SK-N-SH (cell line): ENCODE data around the gene MC1R. TPM values are rescaled to one million over a fixed set of nuclear protein-coding genes. Genes with fewer than 3 reads are reported as not detected.

Source experiments
- CTCF ChIA-PET: fragments of 300-600, 350-600 bp; formaldehyde crosslinking; extraction: SDS; loops from one replicate; lab custom pipeline; 2021; lab: Yijun Ruan, JAX
- POLR2A ChIA-PET: fragments of 350-600 bp; sonication (Branson Sonifier 250); formaldehyde crosslinking; extraction: SDS; loops from one replicate; lab custom pipeline; 2020; ENCODE audit warnings: antibody characterized with exemption, inconsistent platforms; lab: Yijun Ruan, JAX
- DNase-seq: peaks from one replicate; pipeline ENCODE4 v3.0.0; 2012
- H2AFZ ChIP-seq: fragments of 200-600 bp; sonication (generic); 2 replicates; pipeline ENCODE4 v1.8.1; 2016; ENCODE audit warnings: antibody characterized with exemption, mild to moderate bottlenecking, low read depth
- H3F3A ChIP-seq: fragments of 200-600 bp; sonication (generic); replicated peaks from 2 replicates; pipeline ENCODE3; 2016; ENCODE audit warnings: antibody characterized with exemption, mild to moderate bottlenecking; ENCODE audit not compliant: insufficient read depth
- H3K27ac ChIP-seq, 2 experiments: fragments of 200-500 bp in 1 of 2; fragments of 200-600 bp in 1 of 2; sonication (Bioruptor generic) in 1 of 2; sonication (generic), shearing (Covaris generic) in 1 of 2; 2 replicates each; pipeline versions ENCODE4 v1.5.1 to v1.6.1; 2014 to 2016; ENCODE audit warnings: low read depth in 2 of 2, inconsistent platforms in 1 of 2, low read length in 1 of 2, mild to moderate bottlenecking in 1 of 2, mixed read lengths in 1 of 2
- H3K27me3 ChIP-seq: fragments of 200-600 bp; sonication (generic), shearing (Covaris generic); 2 replicates; pipeline ENCODE4 v1.6.1; 2016; ENCODE audit warnings: mixed run types; ENCODE audit not compliant: insufficient read depth
- H3K36me3 ChIP-seq, 2 experiments: fragments of 200-500 bp in 1 of 2; fragments of 200-600 bp in 1 of 2; sonication (Bioruptor generic) in 1 of 2; sonication (generic) in 1 of 2; replicated peaks in 1 of 2; 2 replicates each; pipeline versions ENCODE3 to v1.5.1; 2014 to 2016; ENCODE audit warnings: low read length in 1 of 2, mild to moderate bottlenecking in 1 of 2; ENCODE audit not compliant: insufficient read depth in 2 of 2, control insufficient read depth in 1 of 2
- H3K4me1 ChIP-seq, 2 experiments: fragments of 200-500 bp in 1 of 2; fragments of 200-600 bp in 1 of 2; sonication (Bioruptor generic) in 1 of 2; sonication (generic), shearing (Covaris generic) in 1 of 2; 2 replicates each; pipeline versions ENCODE4 v1.5.1 to v1.6.1; 2014 to 2016; ENCODE audit warnings: low read depth in 1 of 2, low read length in 1 of 2, mixed run types in 1 of 2; ENCODE audit not compliant: insufficient read depth in 2 of 2, control insufficient read depth in 1 of 2
- H3K4me2 ChIP-seq: fragments of 200-600 bp; sonication (generic), shearing (Covaris generic); 2 replicates; pipeline ENCODE4 v1.6.1; 2017; ENCODE audit warnings: mixed run types
- H3K4me3 ChIP-seq, 2 experiments: fragments of 200-500 bp in 1 of 2; fragments of 200-600 bp in 1 of 2; sonication (Bioruptor generic) in 1 of 2; sonication (generic), shearing (Covaris generic) in 1 of 2; 2 replicates each; pipeline versions ENCODE4 v1.5.1 to v1.8.1; 2014 to 2016; ENCODE audit warnings: low read depth in 2 of 2, inconsistent platforms in 1 of 2, low read length in 1 of 2, mild to moderate bottlenecking in 1 of 2, mixed read lengths in 1 of 2, moderate library complexity in 1 of 2
- H3K79me2 ChIP-seq: fragments of 200-600 bp; sonication (generic); 2 replicates; pipeline ENCODE4 v1.8.1; 2017; ENCODE audit warnings: mild to moderate bottlenecking; ENCODE audit not compliant: insufficient read depth
- H3K9ac ChIP-seq: fragments of 200-600 bp; sonication (generic); 2 replicates; pipeline ENCODE4 v1.6.1; 2017; ENCODE audit warnings: mixed run types
- H3K9me2 ChIP-seq: fragments of 200-600 bp; sonication (generic); 2 replicates; pipeline ENCODE4 v1.6.1; 2017; ENCODE audit warnings: mixed run types
- H3K9me3 ChIP-seq: fragments of 200-600 bp; sonication (generic); 2 replicates; pipeline ENCODE4 v1.6.1; 2017; ENCODE audit warnings: mixed run types, mild to moderate bottlenecking, moderate library complexity
- H4K20me1 ChIP-seq: fragments of 200-600 bp; sonication (generic); 2 replicates; pipeline ENCODE4 v1.6.1; 2017; ENCODE audit warnings: mild to moderate bottlenecking, mixed run types; ENCODE audit not compliant: insufficient read depth
- CTCF ChIP-seq: fragments of 200-600 bp; sonication (generic); IDR thresholded peaks from 2 replicates; pipeline ENCODE4 v1.6.1; 2017; ENCODE audit warnings: antibody characterized with exemption, mild to moderate bottlenecking, moderate library complexity
- EZH2phosphoT487 ChIP-seq: fragments of 200-600 bp; sonication (generic); IDR thresholded peaks from 2 replicates; pipeline ENCODE4 v1.6.1; 2017; ENCODE audit warnings: low read depth, mixed run types, mild to moderate bottlenecking, antibody characterized with exemption, moderate library complexity, borderline replicate concordance
- FOXM1 ChIP-seq: IDR thresholded peaks from 2 replicates; pipeline ENCODE4 v1.4.0; 2012; ENCODE audit warnings: low read depth, mild to moderate bottlenecking
- GABPA ChIP-seq: IDR thresholded peaks from 2 replicates; pipeline ENCODE4 v1.4.0; 2012; ENCODE audit warnings: low read depth, mild to moderate bottlenecking
- MXI1 ChIP-seq: IDR thresholded peaks from 2 replicates; pipeline ENCODE4 v1.6.1; 2012; ENCODE audit warnings: mild to moderate bottlenecking, low read depth, low read length, improper control_type of control experiment
- PBX3 ChIP-seq: IDR thresholded peaks from 2 replicates; pipeline ENCODE4; 2012
- POLR2AphosphoS5 ChIP-seq: IDR thresholded peaks from 2 replicates; pipeline ENCODE4 v1.6.1; 2012; ENCODE audit warnings: low read depth, low read length
- RXRA ChIP-seq: IDR thresholded peaks from 2 replicates; pipeline ENCODE4 v1.4.0; 2012; ENCODE audit warnings: low read depth, mild to moderate bottlenecking, borderline replicate concordance
- SIN3A ChIP-seq: IDR thresholded peaks from 2 replicates; pipeline ENCODE4 v1.6.1; 2012; ENCODE audit warnings: low read depth, mild to moderate bottlenecking, low read length, moderate library complexity, borderline replicate concordance
- WGBS: methylation state at CpG from one replicate; pipeline ENCODE4 v1.1.6; 2017; ENCODE audit warnings: low lambda C conversion rate; 5-methylcytosine and 5-hydroxymethylcytosine counted together
- polyA plus RNA-seq, 3 experiments: library from polyadenylated mRNA; depleted of rRNA; stranded (reverse); fragments of >200 nt; gene quantifications; 2 replicates each; pipeline ENCODE4 v1.2.3, GENCODE V29; 2012

Gene MC1R
- polyA plus RNA-seq, 1 of the 3 experiments (the other 2 are of a cell fraction): 11.1 TPM

GRCh38 chr16:89952551-89952950, 33.9 kb downstream of the MC1R start:
- no peaks in the 10 kb centered on the region for H3K9me2 ChIP-seq
- ChIA-PET CTCF (interaction anchor here (1.1 to 2.3 kb wide), 2 partner anchors 14 to 19 kb away, joined by 3 to 4 read pairs; no protein-coding TSS in a partner anchor), POLR2A (no interaction called here)
- H3K9me3 ChIP-seq: no peaks in the 10 kb centered on the region
- H3K27me3 ChIP-seq: no peaks in the 10 kb centered on the region
- H3K27ac ChIP-seq: no peak overlapping the region
- H3K9ac ChIP-seq: no peak overlapping the region
- H3F3A ChIP-seq: no peaks in the 10 kb centered on the region
- H3K4me3 ChIP-seq: no peak overlapping the region
- peaks cover 0 to 12% of the 10 kb centered on the region in 2 experiments; a peak in 1 of 4 replicates for H3K4me1 ChIP-seq
- H4K20me1 ChIP-seq: 0 out of 2 replicates have a peak, but pooled peaks cover 3% of the 10 kb centered on the region
- TF ChIP-seq FOXM1: no peak
- TF ChIP-seq SIN3A: no peak
- no peak for TF ChIP-seq POLR2AphosphoS5
- no peak for TF ChIP-seq GABPA
- no peak for TF ChIP-seq EZH2phosphoT487
- TF ChIP-seq PBX3: no peak
- TF ChIP-seq MXI1: no peak
- H2AFZ ChIP-seq: no peak overlapping the region
- H3K36me3 ChIP-seq: peaks cover 0 to 13% of the 10 kb centered on the region in 2 experiments
- peaks cover 21% of the 10 kb centered on the region; the same call in 1 of the 2 replicates for H3K79me2 ChIP-seq
- WGBS: 98% methylated on average over 6 of the region's 6 CpGs
- no peak overlapping the region for H3K4me2 ChIP-seq
- DNase-seq: no peak

GRCh38 chr16:89953671-89954406, 35.2 kb downstream of the MC1R start:
- H3K9ac ChIP-seq: no peak overlapping the region
- CTCF ChIA-PET: interaction anchor here (1.0 to 2.3 kb wide), 4 partner anchors 13 to 248 kb away, joined by 3 to 4 read pairs (median 3); no protein-coding TSS in a partner anchor
- H3K4me1 ChIP-seq: peaks cover 0 to 15% of the 10 kb centered on the region in 2 experiments; a peak in 1 of 4 replicates
- no peak for DNase-seq
- no peak overlapping the region for H3K4me2 ChIP-seq
- POLR2A ChIA-PET: no interaction called here
- peaks cover 0 to 21% of the 10 kb centered on the region in 2 experiments for H3K36me3 ChIP-seq
- peaks cover 21% of the 10 kb centered on the region; the same call in 1 of the 2 replicates for H3K79me2 ChIP-seq
- 0 out of 2 replicates have a peak, but pooled peaks cover 3% of the 10 kb centered on the region for H4K20me1 ChIP-seq
- TF ChIP-seq CTCF (no peak), RXRA (no peak)
- no peak overlapping the region for H3K27ac ChIP-seq
- no peaks in the 10 kb centered on the region for H3K9me2 ChIP-seq
- 97% methylated on average over 9 of the region's 11 CpGs for whole genome bisulfite sequencing
- H3K4me3 ChIP-seq: no peak overlapping the region
- no peaks in the 10 kb centered on the region for H3F3A ChIP-seq
- H3K27me3 ChIP-seq: no peaks in the 10 kb centered on the region
- H2AFZ ChIP-seq: no peak overlapping the region
- no peaks in the 10 kb centered on the region for H3K9me3 ChIP-seq
